Stimulated activated CD8-positive, alpha-beta memory T cell treated with anti-CD3 and anti-CD28 coated beads, Interleukin-2, amount 100 ng/mL, for 48 hours (primary cell): ENCODE results near the gene HS6ST3.

Experiments used
- DNase-seq, 2 donors: peaks; one replicate each; pipeline ENCODE4 v3.0.0-alpha.2; 2020; ENCODE audit warnings: low read depth in 2 of 2

The HS6ST3 gene

GRCh38 chr13:96652506-96652905 is 562.6 kb downstream of the HS6ST3 start:
- DNase-seq: no peak

GRCh38 chr13:96661612-96662011 is 571.7 kb downstream of the HS6ST3 start:
- DNase-seq: no peak

- no peak for DNase-seq
These were observed 572.1 kb downstream of the HS6ST3 start for GRCh38 chr13:96662036-96662435.

GRCh38 chr13:96667294-96668018 is 577.5 kb downstream of the HS6ST3 start:
- DNase-seq: no peak

GRCh38 chr13:96671073-96671472 is 581.2 kb downstream of the HS6ST3 start:
- no peak for DNase-seq

GRCh38 chr13:96672016-96672415 is 582.1 kb downstream of the HS6ST3 start:
- DNase-seq: no peak

- DNase-seq: no peak
These were observed 583.9 kb downstream of the HS6ST3 start for GRCh38 chr13:96673825-96674224.

GRCh38 chr13:96677029-96677428 is 587.1 kb downstream of the HS6ST3 start:
- DNase-seq: no peak

- DNase-seq: no peak
These were observed 588.9 kb downstream of the HS6ST3 start for GRCh38 chr13:96678801-96679200.

GRCh38 chr13:96680898-96681297 is 591.0 kb downstream of the HS6ST3 start:
- DNase-seq: no peak

- no peak for DNase-seq
These were observed 591.9 kb downstream of the HS6ST3 start for GRCh38 chr13:96681766-96682165.

- no peak for DNase-seq
These were observed 594.6 kb downstream of the HS6ST3 start for GRCh38 chr13:96684469-96684868.

GRCh38 chr13:96684907-96685306 is 595.0 kb downstream of the HS6ST3 start:
- no peak for DNase-seq

- no peak for DNase-seq
These were observed 596.4 kb downstream of the HS6ST3 start for GRCh38 chr13:96686286-96686685.

- no peak for DNase-seq
These were observed 597.3 kb downstream of the HS6ST3 start for GRCh38 chr13:96687191-96687590.

GRCh38 chr13:96690998-96691397 is 601.1 kb downstream of the HS6ST3 start:
- no peak for DNase-seq

- no peak for DNase-seq
These were observed 606.5 kb downstream of the HS6ST3 start for GRCh38 chr13:96696389-96696900.

GRCh38 chr13:96700657-96701056 is 610.8 kb downstream of the HS6ST3 start:
- no peak for DNase-seq

- no peak for DNase-seq
These were observed 617.2 kb downstream of the HS6ST3 start for GRCh38 chr13:96707146-96707545.

- no peak for DNase-seq
These were observed 620.4 kb downstream of the HS6ST3 start for GRCh38 chr13:96710166-96710862.

- no peak for DNase-seq
These were observed 630.5 kb downstream of the HS6ST3 start for GRCh38 chr13:96720446-96720845.

GRCh38 chr13:96726651-96727050 is 636.7 kb downstream of the HS6ST3 start:
- no peak for DNase-seq

GRCh38 chr13:96728463-96728862 is 638.6 kb downstream of the HS6ST3 start:
- DNase-seq: no peak
